ENCODE measurements around the gene TPM1.

DNA sequence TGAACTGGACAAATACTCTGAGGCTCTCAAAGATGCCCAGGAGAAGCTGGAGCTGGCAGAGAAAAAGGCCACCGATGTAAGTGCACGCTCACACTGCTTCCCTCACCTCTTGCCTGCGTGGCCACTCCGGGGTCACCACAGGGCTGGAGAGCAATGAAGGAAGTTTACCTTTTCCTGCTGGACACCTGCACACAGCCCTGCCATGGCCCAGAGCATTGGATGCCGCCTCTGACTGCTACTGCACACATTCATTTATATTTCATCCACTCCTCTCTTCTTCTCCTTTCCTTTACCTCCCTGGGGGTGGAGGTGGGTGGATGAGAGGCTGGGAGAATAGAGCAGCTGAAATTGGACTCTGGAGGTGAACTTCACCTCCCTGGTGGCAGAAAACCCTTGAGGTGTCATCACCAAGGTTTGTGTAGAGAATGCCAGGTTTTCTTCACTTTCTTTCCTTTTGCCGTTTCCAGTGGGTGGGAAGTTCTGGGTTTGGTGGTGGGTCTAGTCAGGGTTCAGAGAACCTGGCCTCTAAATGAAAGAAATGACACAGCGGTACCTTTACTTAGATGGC, 1.6 kb downstream of the TPM1 start:
- TF ChIP-seq, protein P1, sequence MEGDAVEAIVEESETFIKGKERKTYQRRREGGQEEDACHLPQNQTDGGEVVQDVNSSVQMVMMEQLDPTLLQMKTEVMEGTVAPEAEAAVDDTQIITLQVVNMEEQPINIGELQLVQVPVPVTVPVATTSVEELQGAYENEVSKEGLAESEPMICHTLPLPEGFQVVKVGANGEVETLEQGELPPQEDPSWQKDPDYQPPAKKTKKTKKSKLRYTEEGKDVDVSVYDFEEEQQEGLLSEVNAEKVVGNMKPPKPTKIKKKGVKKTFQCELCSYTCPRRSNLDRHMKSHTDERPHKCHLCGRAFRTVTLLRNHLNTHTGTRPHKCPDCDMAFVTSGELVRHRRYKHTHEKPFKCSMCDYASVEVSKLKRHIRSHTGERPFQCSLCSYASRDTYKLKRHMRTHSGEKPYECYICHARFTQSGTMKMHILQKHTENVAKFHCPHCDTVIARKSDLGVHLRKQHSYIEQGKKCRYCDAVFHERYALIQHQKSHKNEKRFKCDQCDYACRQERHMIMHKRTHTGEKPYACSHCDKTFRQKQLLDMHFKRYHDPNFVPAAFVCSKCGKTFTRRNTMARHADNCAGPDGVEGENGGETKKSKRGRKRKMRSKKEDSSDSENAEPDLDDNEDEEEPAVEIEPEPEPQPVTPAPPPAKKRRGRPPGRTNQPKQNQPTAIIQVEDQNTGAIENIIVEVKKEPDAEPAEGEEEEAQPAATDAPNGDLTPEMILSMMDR (IDR thresholded peaks at IDR 0.05) = no peak
- no peak for TF ChIP-seq POLR2A (IDR thresholded peaks at IDR 0.05)
